Peyer's patch (tissue), 4 donors: Measurements from ENCODE around the gene RASL12.

Source experiments
- POLR2A ChIP-seq, 2 donors: fragments of 450-650 bp; IDR thresholded peaks; one replicate each; pipeline ENCODE4 v1.5.1; 2017; ENCODE audit warnings: antibody characterized with exemption in 2 of 2, mild to moderate bottlenecking in 2 of 2, moderate library complexity in 2 of 2
- TF ChIP-seq, protein P1 (sequence below), 6 experiments: fragments of 450-650 bp in 4 of 6; fragments of 200-600 bp in 2 of 6; sonication (generic) in 1 of 6; IDR thresholded peaks; one replicate each; pipeline ENCODE4 v1.5.1; 2017 to 2019; ENCODE audit warnings: antibody characterized with exemption in 6 of 6, mild to moderate bottlenecking in 3 of 6, moderate library complexity in 1 of 6

DNA sequence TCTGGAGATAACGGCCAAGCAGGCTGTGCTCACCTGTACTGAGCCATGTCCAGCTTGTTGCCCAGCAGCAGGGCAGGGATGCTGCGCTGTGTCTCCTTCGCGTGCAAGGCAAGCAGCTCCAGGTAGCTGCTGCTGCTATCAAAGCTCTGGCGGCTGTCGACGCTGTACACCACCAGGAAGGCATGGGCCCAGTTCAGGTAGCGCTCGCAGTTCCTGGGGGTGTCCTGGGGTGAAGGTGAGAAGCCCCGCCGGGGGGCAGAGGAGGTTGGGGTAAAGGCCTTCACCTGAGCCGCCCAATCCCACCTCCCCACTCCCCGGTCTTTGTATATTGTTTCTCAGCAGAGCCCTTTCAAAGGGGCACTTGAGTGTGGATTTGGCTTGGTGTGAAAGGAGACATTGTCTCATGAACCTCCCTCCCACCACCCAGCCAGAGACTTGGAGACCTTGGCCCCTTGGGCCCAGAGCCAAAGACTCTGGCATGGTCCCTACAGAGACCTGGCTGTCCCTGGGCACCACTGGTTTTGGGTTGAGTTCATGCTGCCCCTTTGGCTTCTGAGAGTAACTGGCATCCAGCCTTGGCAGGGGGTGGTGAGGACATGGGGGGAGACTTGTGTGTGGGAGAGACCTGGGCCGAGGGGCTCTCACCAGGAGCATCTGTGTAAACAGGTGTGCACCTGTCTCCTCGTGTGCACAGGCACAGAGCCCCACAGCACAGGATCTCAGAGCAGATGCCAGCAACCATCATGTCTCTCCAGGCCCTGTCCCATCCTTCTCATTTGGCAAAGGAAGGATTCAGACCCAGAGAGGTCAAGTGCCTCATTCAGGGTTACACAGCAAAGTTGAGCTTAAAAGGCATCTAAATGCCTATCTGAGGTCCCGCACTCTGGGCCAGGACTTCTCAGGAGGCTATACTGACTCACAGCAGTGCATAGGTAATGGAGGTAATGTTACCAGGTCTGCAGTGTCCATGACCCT, 9.1 kb downstream of the RASL12 start:
- TF ChIP-seq, protein P1, sequence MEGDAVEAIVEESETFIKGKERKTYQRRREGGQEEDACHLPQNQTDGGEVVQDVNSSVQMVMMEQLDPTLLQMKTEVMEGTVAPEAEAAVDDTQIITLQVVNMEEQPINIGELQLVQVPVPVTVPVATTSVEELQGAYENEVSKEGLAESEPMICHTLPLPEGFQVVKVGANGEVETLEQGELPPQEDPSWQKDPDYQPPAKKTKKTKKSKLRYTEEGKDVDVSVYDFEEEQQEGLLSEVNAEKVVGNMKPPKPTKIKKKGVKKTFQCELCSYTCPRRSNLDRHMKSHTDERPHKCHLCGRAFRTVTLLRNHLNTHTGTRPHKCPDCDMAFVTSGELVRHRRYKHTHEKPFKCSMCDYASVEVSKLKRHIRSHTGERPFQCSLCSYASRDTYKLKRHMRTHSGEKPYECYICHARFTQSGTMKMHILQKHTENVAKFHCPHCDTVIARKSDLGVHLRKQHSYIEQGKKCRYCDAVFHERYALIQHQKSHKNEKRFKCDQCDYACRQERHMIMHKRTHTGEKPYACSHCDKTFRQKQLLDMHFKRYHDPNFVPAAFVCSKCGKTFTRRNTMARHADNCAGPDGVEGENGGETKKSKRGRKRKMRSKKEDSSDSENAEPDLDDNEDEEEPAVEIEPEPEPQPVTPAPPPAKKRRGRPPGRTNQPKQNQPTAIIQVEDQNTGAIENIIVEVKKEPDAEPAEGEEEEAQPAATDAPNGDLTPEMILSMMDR (IDR thresholded peaks at IDR 0.05), result no peak
- TF ChIP-seq POLR2A (IDR thresholded peaks at IDR 0.05), result no peak
